ENCODE data around the gene GRIK3. TPM values are rescaled to one million over a fixed set of nuclear protein-coding genes. Genes with fewer than 3 reads are reported as not detected.

The GRIK3 gene
- total and polyA plus RNA-seq, 2 of the 8 experiments (the other 6 are each of a cell fraction or from before 2014, with no cell fraction given): 2.1 to 3.4 TPM

DNA sequence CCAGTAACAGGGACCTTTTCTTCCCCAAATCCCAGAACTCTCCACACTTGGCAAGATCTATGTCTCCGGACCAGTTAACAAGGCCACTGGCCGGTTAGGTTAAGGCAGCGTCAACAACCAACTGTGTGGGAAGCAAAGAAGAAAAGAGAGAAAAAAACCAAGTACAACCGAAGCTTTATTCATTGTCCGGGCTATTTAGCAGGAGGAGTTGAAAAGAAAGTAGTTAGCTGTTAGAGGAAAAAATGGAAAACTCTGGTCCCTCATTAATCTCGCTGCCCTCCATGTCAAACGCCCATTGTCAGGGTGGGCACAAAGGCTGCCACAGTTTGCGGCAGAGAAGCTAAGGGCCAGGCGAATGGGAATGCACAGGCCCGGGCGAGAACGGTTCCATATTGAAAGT lies 49.3 kb upstream of the GRIK3 start:
- Histone ChIP-seq H3K4me1 (replicated peaks in 1 of 4; ENCODE audit: control insufficient read depth in 3 of 4, insufficient read depth in 4 of 4, low read length in 3 of 4) (no peaks in the 10 kb centered on the region), H2BK20ac (ENCODE audit: low read length) (no peak overlapping the region), H4K5ac (ENCODE audit: insufficient read length, low read depth, low read length) (no peak overlapping the region), H3K27ac (ENCODE audit: low read depth, low read length) (no peak overlapping the region), H2BK120ac (replicated peaks; ENCODE audit: low read depth, low read length) (no peak overlapping the region), H4K20me1 (replicated peaks in 1 of 2; ENCODE audit: control insufficient read depth in 1 of 2, insufficient read depth in 2 of 2, low read length in 2 of 2) (peaks cover 0 to 2% of the 10 kb centered on the region in 2 experiments), H4K8ac (ENCODE audit: extremely low read depth, insufficient read depth, low read length) (no peak overlapping the region), H3K79me1 (ENCODE audit: low read depth, low read length) (no peaks in the 10 kb centered on the region), H2BK15ac (ENCODE audit: low read length) (no peak overlapping the region), H3K36me3 (ENCODE audit: control insufficient read depth in 2 of 4, insufficient read depth in 4 of 4, low read length in 3 of 4) (no peaks in the 10 kb centered on the region), H3K18ac (ENCODE audit: extremely low read depth, low read length) (no peak overlapping the region), H3K23me2 (ENCODE audit: low read depth, low read length) (no peaks in the 10 kb centered on the region), H3K9me3 (ENCODE audit: insufficient read depth in 2 of 2, low read depth in 1 of 2, low read length in 1 of 2) (peaks cover 7 to 12% of the 10 kb centered on the region in 2 experiments; a peak in 1 of 4 replicates), H3K27me3 (replicated peaks in 1 of 4; ENCODE audit: control insufficient read depth in 3 of 4, extremely low read depth in 1 of 4, insufficient read depth in 3 of 4, low read length in 3 of 4) (no peaks in the 10 kb centered on the region), H4K91ac (replicated peaks; ENCODE audit: insufficient read length, low read length) (no peak overlapping the region), H2AFZ (ENCODE audit: low read length) (no peak overlapping the region), H3K56ac (replicated peaks; ENCODE audit: insufficient read length, low read depth, low read length) (no peak overlapping the region), H2AK5ac (ENCODE audit: low read depth, low read length) (no peak overlapping the region), H2BK12ac (ENCODE audit: low read depth, low read length) (no peak overlapping the region), H3K14ac (ENCODE audit: insufficient read length) (no peak overlapping the region), H3K4ac (replicated peaks; ENCODE audit: insufficient read length, low read depth, low read length) (no peak overlapping the region), H3K79me2 (ENCODE audit: control insufficient read depth in 1 of 2, insufficient read depth in 2 of 2, low read length in 2 of 2) (no peaks in the 10 kb centered on the region), H3K4me3 (ENCODE audit: extremely low read depth in 1 of 4, insufficient read depth in 2 of 4, low read depth in 3 of 4, low read length in 4 of 4) (no peak overlapping the region), H3K23ac (ENCODE audit: insufficient read length) (no peak overlapping the region), H3K4me2 (ENCODE audit: insufficient read depth in 1 of 2, low read depth in 2 of 2, low read length in 2 of 2) (no peak overlapping the region), H3K9ac (replicated peaks in 1 of 4; ENCODE audit: extremely low read depth in 1 of 4, low read depth in 3 of 4, low read length in 3 of 4) (no peak overlapping the region), H2BK5ac (ENCODE audit: low read depth, low read length) (no peak overlapping the region)
- no peak for DNase-seq (ENCODE audit: low read depth in 1 of 2, low spot score in 2 of 2)
- FAIRE-seq: no peak
- ChIA-PET POLR2A (ENCODE audit: partially characterized antibody) (interaction anchor here (1.6 kb wide), 1 partner anchor 9 kb away, joined by 4 read pairs; no protein-coding TSS in a partner anchor), CTCF (ENCODE audit: partially characterized antibody) (interaction anchor here (0.6 to 1.9 kb wide), 8 partner anchors 9 to 434 kb away, joined by 3 to 5 read pairs (median 4); no protein-coding TSS in a partner anchor)
- TF ChIP-seq RAD21 (IDR thresholded peaks at IDR 0.05 in 1 of 2, conservative IDR thresholded peaks at IDR 0.05 in 1 of 2; ENCODE audit: low read depth in 2 of 2, low read length in 2 of 2): no peak
- no peak for TF ChIP-seq POU5F1 (IDR thresholded peaks at IDR 0.05; ENCODE audit: low read depth, low read length)
- no peak for TF ChIP-seq KDM1A (IDR thresholded peaks at IDR 0.05; ENCODE audit: borderline replicate concordance, low read length)
- no peak for TF ChIP-seq TAF7 (optimal IDR thresholded peaks at IDR 0.05; ENCODE audit: borderline replicate concordance, low read depth, low read length)
- TF ChIP-seq JUN (IDR thresholded peaks at IDR 0.05; ENCODE audit: low read depth, low read length): no peak
- 92% methylated on average over 12 of the region's 12 CpGs; no CpG with 5 or more reads in 1 of the 2 experiments for WGBS, 2 experiments (ENCODE audit: extremely low coverage in 1 of 2, insufficient coverage in 1 of 2, insufficient read length in 1 of 2, insufficient replicate concordance in 2 of 2, low coverage in 1 of 2, low lambda C conversion rate in 2 of 2, missing lambda C conversion rate in 1 of 2)
